HCT116 (cell line): ENCODE measurements around the gene CAPRIN2. TPM values are rescaled to one million over a fixed set of nuclear protein-coding genes. Genes with fewer than 3 reads are reported as not detected.

Source experiments
- ATAC-seq: fragments of 200-7000 bp; cut with Tn5 transposase; 2 replicates; pipeline ENCODE4 v1.9.1; 2020; ENCODE audit warnings: mild to moderate bottlenecking, moderate library complexity
- BruUV-seq: library from RNA; stranded (reverse); fragments of 400-500 nt; replicated peaks from 2 replicates; lab custom pipeline; 2021; lab: Mats Ljungman, UMichigan
- CTCF ChIA-PET: fragments of 300-600 bp; sonication (Branson Sonifier 250); formaldehyde crosslinking; loops from one replicate; lab custom pipeline; 2021; ENCODE audit warnings: antibody characterized with exemption; lab: Charles Lee
- POLR2A ChIA-PET: fragments of 300-600, 350-600 bp; sonication (Branson Sonifier 250); formaldehyde crosslinking; loops from one replicate; lab custom pipeline; 2021; ENCODE audit warnings: antibody characterized with exemption; lab: Charles Lee
- RAD21 ChIA-PET, 2 experiments: fragments of 300-600 bp; sonication (Branson Sonifier 250); formaldehyde crosslinking; loops; one replicate each; lab custom pipeline; 2023; ENCODE audit warnings: low total read pairs in 2 of 2; ENCODE audit not compliant: uncharacterized antibody in 2 of 2, unreplicated experiment in 2 of 2, low non-redundant PET in 1 of 2; lab: Charles Lee
- DNase-seq: peaks from one replicate; pipeline ENCODE4 v3.0.0-alpha.2; 2010; ENCODE audit warnings: low read depth, low spot score
- H2AFZ ChIP-seq: fragments of 200-600 bp; shearing (Covaris generic), sonication (generic); 2 replicates; pipeline ENCODE4 v1.6.1; 2017; ENCODE audit warnings: low read depth, mixed run types, mixed read lengths, antibody characterized with exemption, low read length; ENCODE audit not compliant: poor library complexity, severe bottlenecking
- H3K27ac ChIP-seq: 2 replicates; pipeline ENCODE4 v1.5.1; 2012; ENCODE audit warnings: low read depth, low read length
- H3K27me3 ChIP-seq: fragments of 200-600 bp; sonication (generic); 2 replicates; pipeline ENCODE4 v1.6.1; 2016; ENCODE audit warnings: mixed run types, low read length, mixed read lengths; ENCODE audit not compliant: insufficient read depth
- H3K36me3 ChIP-seq, 2 experiments: fragments of 200-500 bp in 1 of 2; fragments of 200-600 bp in 1 of 2; sonication (Bioruptor generic) in 1 of 2; sonication (generic) in 1 of 2; 2 replicates each; pipeline versions ENCODE4 v1.5.1 to v1.6.1; 2014 to 2016; ENCODE audit warnings: low read length in 2 of 2, inconsistent platforms in 1 of 2, mixed read lengths in 1 of 2, mixed run types in 1 of 2; ENCODE audit not compliant: insufficient read depth in 2 of 2, control insufficient read depth in 1 of 2
- H3K4me1 ChIP-seq, 2 experiments: fragments of 200-600 bp in 1 of 2; sonication (generic) in 1 of 2; 2 replicates each; pipeline versions ENCODE4 v1.5.1 to v1.6.1; 2012 to 2017; ENCODE audit warnings: low read length in 2 of 2, inconsistent platforms in 1 of 2, mild to moderate bottlenecking in 1 of 2, mixed read lengths in 1 of 2, mixed run types in 1 of 2, moderate library complexity in 1 of 2; ENCODE audit not compliant: insufficient read depth in 2 of 2, control insufficient read depth in 1 of 2
- H3K4me2 ChIP-seq: fragments of 200-600 bp; sonication (generic); 2 replicates; pipeline ENCODE4 v1.6.1; 2017; ENCODE audit warnings: mixed run types, low read length, mixed read lengths
- H3K4me3 ChIP-seq, 2 experiments: fragments of 200-600 bp in 1 of 2; sonication (generic) in 1 of 2; replicated peaks in 1 of 2; 2 replicates each; pipeline ENCODE4 v1.5.1; 2011 to 2016; ENCODE audit warnings: low read length in 2 of 2, control low read depth in 1 of 2, low read depth in 1 of 2, mild to moderate bottlenecking in 1 of 2, mixed read lengths in 1 of 2, mixed run types in 1 of 2
- H3K79me2 ChIP-seq: fragments of 200-600 bp; sonication (generic); 2 replicates; pipeline ENCODE4 v1.6.1; 2017; ENCODE audit warnings: mild to moderate bottlenecking, mixed run types, low read length, moderate library complexity, mixed read lengths; ENCODE audit not compliant: insufficient read depth
- H3K9ac ChIP-seq: fragments of 200-600 bp; sonication (generic); 2 replicates; pipeline ENCODE4 v1.6.1; 2016; ENCODE audit warnings: low read length, mixed read lengths
- H3K9me2 ChIP-seq: fragments of 200-600 bp; sonication (generic), shearing (Covaris generic); 2 replicates; pipeline ENCODE4 v1.6.1; 2017; ENCODE audit warnings: mixed run types, mild to moderate bottlenecking, moderate library complexity; ENCODE audit not compliant: insufficient read depth
- H3K9me3 ChIP-seq, 2 experiments: fragments of 200-500 bp in 1 of 2; fragments of 200-600 bp in 1 of 2; sonication (Bioruptor generic) in 1 of 2; sonication (generic) in 1 of 2; 2 replicates each; pipeline ENCODE4 v1.6.1; 2014 to 2017; ENCODE audit warnings: low read length in 2 of 2, mixed read lengths in 2 of 2, inconsistent platforms in 1 of 2, low read depth in 1 of 2, mild to moderate bottlenecking in 1 of 2, mixed run types in 1 of 2, moderate library complexity in 1 of 2; ENCODE audit not compliant: control insufficient read depth in 1 of 2, insufficient read depth in 1 of 2
- H4K20me1 ChIP-seq: fragments of 200-600 bp; sonication (generic), shearing (Covaris generic); 2 replicates; pipeline ENCODE4 v1.6.1; 2017; ENCODE audit warnings: mixed run types, mild to moderate bottlenecking, moderate library complexity; ENCODE audit not compliant: insufficient read depth
- CEBPB ChIP-seq: IDR thresholded peaks from 2 replicates; pipeline ENCODE4 v1.6.1; 2012; ENCODE audit warnings: low read depth
- EGR1 ChIP-seq: IDR thresholded peaks from 2 replicates; pipeline ENCODE4 v1.6.1; 2012; ENCODE audit warnings: low read depth
- ELF1 ChIP-seq: IDR thresholded peaks from 2 replicates; pipeline ENCODE4 v1.6.1; 2012; ENCODE audit warnings: low read depth, borderline replicate concordance
- EZH2 ChIP-seq: fragments of 200-600 bp; sonication (generic); IDR thresholded peaks from 2 replicates; pipeline ENCODE4 v1.6.1; 2017; ENCODE audit warnings: antibody characterized with exemption, mixed run types
- EZH2phosphoT487 ChIP-seq: fragments of 200-600 bp; IDR thresholded peaks from 2 replicates; pipeline ENCODE4 v1.6.1; 2018; ENCODE audit warnings: antibody characterized with exemption, borderline replicate concordance
- RAD21 ChIP-seq: IDR thresholded peaks from 2 replicates; pipeline ENCODE4 v1.6.1; 2012; ENCODE audit warnings: low read depth, mild to moderate bottlenecking
- SIN3A ChIP-seq: IDR thresholded peaks from 2 replicates; pipeline ENCODE4 v1.6.1; 2012; ENCODE audit warnings: low read depth
- SRF ChIP-seq: IDR thresholded peaks from 2 replicates; pipeline ENCODE4 v1.6.1; 2012; ENCODE audit warnings: low read depth
- TCF7L2 ChIP-seq: IDR thresholded peaks from 2 replicates; pipeline ENCODE4 v1.7.0; 2011; ENCODE audit warnings: borderline replicate concordance, inconsistent platforms; ENCODE audit not compliant: insufficient read depth, insufficient read length; ENCODE audit errors: extremely low read depth
- ZFX ChIP-seq: fragments of 450-650 bp; IDR thresholded peaks from 2 replicates; pipeline ENCODE4 v1.6.1; 2017
- intact Hi-C: fragments of 100-400 bp; cut with micrococcal nuclease; formaldehyde crosslinking; loops from 2 replicates; pipeline ENCODE4 v1.10.0; 2022
- total RNA-seq: library from RNA; stranded (reverse); gene quantifications from one replicate; pipeline ENCODE4 v1.2.1, GENCODE V29; 2021; ENCODE audit not compliant: unreplicated experiment
- TF ChIP-seq, protein P1 (sequence below): IDR thresholded peaks from 2 replicates; pipeline ENCODE4 v1.6.1; 2012; ENCODE audit warnings: low read depth
- TF ChIP-seq, protein P2 (sequence below): IDR thresholded peaks from 2 replicates; pipeline ENCODE4 v1.6.1; 2012

CAPRIN2 gene
- total RNA-seq, 1 experiment from 2014 or later: 30.8 TPM

GRCh38 chr12:30698346-30698745 lies 56.4 kb downstream of the CAPRIN2 start (continued):
- TF ChIP-seq, protein P1, sequence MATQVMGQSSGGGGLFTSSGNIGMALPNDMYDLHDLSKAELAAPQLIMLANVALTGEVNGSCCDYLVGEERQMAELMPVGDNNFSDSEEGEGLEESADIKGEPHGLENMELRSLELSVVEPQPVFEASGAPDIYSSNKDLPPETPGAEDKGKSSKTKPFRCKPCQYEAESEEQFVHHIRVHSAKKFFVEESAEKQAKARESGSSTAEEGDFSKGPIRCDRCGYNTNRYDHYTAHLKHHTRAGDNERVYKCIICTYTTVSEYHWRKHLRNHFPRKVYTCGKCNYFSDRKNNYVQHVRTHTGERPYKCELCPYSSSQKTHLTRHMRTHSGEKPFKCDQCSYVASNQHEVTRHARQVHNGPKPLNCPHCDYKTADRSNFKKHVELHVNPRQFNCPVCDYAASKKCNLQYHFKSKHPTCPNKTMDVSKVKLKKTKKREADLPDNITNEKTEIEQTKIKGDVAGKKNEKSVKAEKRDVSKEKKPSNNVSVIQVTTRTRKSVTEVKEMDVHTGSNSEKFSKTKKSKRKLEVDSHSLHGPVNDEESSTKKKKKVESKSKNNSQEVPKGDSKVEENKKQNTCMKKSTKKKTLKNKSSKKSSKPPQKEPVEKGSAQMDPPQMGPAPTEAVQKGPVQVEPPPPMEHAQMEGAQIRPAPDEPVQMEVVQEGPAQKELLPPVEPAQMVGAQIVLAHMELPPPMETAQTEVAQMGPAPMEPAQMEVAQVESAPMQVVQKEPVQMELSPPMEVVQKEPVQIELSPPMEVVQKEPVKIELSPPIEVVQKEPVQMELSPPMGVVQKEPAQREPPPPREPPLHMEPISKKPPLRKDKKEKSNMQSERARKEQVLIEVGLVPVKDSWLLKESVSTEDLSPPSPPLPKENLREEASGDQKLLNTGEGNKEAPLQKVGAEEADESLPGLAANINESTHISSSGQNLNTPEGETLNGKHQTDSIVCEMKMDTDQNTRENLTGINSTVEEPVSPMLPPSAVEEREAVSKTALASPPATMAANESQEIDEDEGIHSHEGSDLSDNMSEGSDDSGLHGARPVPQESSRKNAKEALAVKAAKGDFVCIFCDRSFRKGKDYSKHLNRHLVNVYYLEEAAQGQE: no peak
- TF ChIP-seq, protein P2, sequence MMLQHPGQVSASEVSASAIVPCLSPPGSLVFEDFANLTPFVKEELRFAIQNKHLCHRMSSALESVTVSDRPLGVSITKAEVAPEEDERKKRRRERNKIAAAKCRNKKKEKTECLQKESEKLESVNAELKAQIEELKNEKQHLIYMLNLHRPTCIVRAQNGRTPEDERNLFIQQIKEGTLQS: no peak
- TF ChIP-seq EZH2: no peak

GRCh38 chr12:30696943-30697342 lies 57.8 kb downstream of the CAPRIN2 start:
- no peak for ATAC-seq
- no TSS peak for BruUV-seq
- RAD21 ChIA-PET: no interaction called here
- Histone ChIP-seq H4K20me1 (no peaks in the 10 kb centered on the region), H3K4me1 (peaks cover 12 to 25% of the 10 kb centered on the region in 2 experiments; a peak in 3 of 4 replicates), H3K27ac (no peak overlapping the region), H3K9ac (no peak overlapping the region), H3K9me2 (no peaks in the 10 kb centered on the region), H3K4me2 (no peak overlapping the region), H3K79me2 (peaks cover 36% of the 10 kb centered on the region), H2AFZ (no peak overlapping the region), H3K36me3 (no peaks in the 10 kb centered on the region), H3K9me3 (no peaks in the 10 kb centered on the region), H3K4me3 (no peak overlapping the region), H3K27me3 (no peaks in the 10 kb centered on the region)
- TF ChIP-seq ELF1 (no peak), EZH2 (no peak), CEBPB (no peak), ZFX (no peak), SIN3A (no peak), EGR1 (no peak), EZH2phosphoT487 (no peak), SRF (no peak), RAD21 (no peak), TCF7L2 (no peak)
- TF ChIP-seq, protein P1: no peak
- intact Hi-C loops: loop anchor here (5.0 kb wide), 2 partner anchors 60 to 100 kb away; no protein-coding TSS in a partner anchor
- POLR2A ChIA-PET: interaction anchor here (1.1 kb wide), 1 partner anchor 99 kb away, joined by 4 read pairs; no protein-coding TSS in a partner anchor
- CTCF ChIA-PET: no interaction called here
- no peak for DNase-seq
